HepG2 (cell line): ENCODE measurements around the gene KCNK10. TPM values are rescaled to one million over a fixed set of nuclear protein-coding genes. Genes with fewer than 3 reads are reported as not detected.

Experiments used
- ATAC-seq: fragments of 200-7000 bp; cut with Tn5 transposase; 3 replicates; pipeline ENCODE4 v1.9.1; 2020; ENCODE audit warnings: mild to moderate bottlenecking, moderate library complexity
- BruUV-seq: library from RNA; stranded (reverse); fragments of 400-500 nt; replicated peaks from 2 replicates; lab custom pipeline; 2021; lab: Mats Ljungman, UMichigan
- CTCF ChIA-PET: fragments of 300-600 bp; formaldehyde crosslinking; extraction: SDS; loops from one replicate; lab custom pipeline; 2021; ENCODE audit warnings: low total read pairs, inconsistent platforms, low intra/inter-chr PET ratio; lab: Yijun Ruan, JAX
- POLR2A ChIA-PET: fragments of 350-600 bp; sonication (Branson Sonifier 250); formaldehyde crosslinking; loops from one replicate; lab custom pipeline; 2020; ENCODE audit warnings: antibody characterized with exemption, inconsistent platforms; lab: Yijun Ruan, JAX
- DNase-seq: peaks from one replicate; pipeline ENCODE4 v3.0.0-alpha.2; 2015; ENCODE audit warnings: low spot score
- FAIRE-seq: peaks from 3 replicates; lab custom pipeline; 2011; peaks lifted over from hg19 to GRCh38; lab: Jason Lieb, UNC
- H2AFZ ChIP-seq: one replicate; pipeline ENCODE4 v1.6.1; 2011; ENCODE audit warnings: low read length, inconsistent platforms
- H3K27ac ChIP-seq: fragments of 300-600 bp; 3 replicates; pipeline ENCODE4 v1.8.0; 2011; ENCODE audit warnings: mixed run types, mild to moderate bottlenecking, mixed read lengths, low read length, inconsistent platforms; ENCODE audit not compliant: insufficient read depth; ENCODE audit errors: extremely low read length
- H3K27me3 ChIP-seq, 2 experiments: fragments of 200-600 bp in 1 of 2; 2 replicates in 1 of 2; 3 replicates in 1 of 2; pipeline versions ENCODE4 v1.6.0 to v1.8.0; 2011; ENCODE audit warnings: low read length in 2 of 2, mild to moderate bottlenecking in 2 of 2, moderate library complexity in 2 of 2, inconsistent platforms in 1 of 2; ENCODE audit not compliant: insufficient read depth in 2 of 2, control insufficient read depth in 1 of 2
- H3K36me3 ChIP-seq, 2 experiments: fragments of 200-600 bp in 1 of 2; replicated peaks in 1 of 2; 2 replicates in 1 of 2; 3 replicates in 1 of 2; pipeline versions ENCODE4 v1.5.1 to v1.8.0; 2011; ENCODE audit warnings: low read length in 2 of 2, inconsistent platforms in 1 of 2; ENCODE audit not compliant: insufficient read depth in 2 of 2, control insufficient read depth in 1 of 2
- H3K4me1 ChIP-seq: 2 replicates; pipeline ENCODE4 v1.5.1; 2012; ENCODE audit warnings: low read length, inconsistent platforms; ENCODE audit not compliant: insufficient read depth
- H3K4me2 ChIP-seq: 2 replicates; pipeline ENCODE4 v1.6.0; 2011; ENCODE audit warnings: low read depth, low read length, inconsistent platforms
- H3K4me3 ChIP-seq, 3 experiments: fragments of 200-600 bp in 1 of 3; sonication (generic), shearing (Covaris generic) in 1 of 3; replicated peaks in 1 of 3; 2 replicates each; pipeline ENCODE4 v1.5.1; 2011 to 2016; ENCODE audit warnings: low read length in 3 of 3, inconsistent platforms in 2 of 3, low read depth in 2 of 3, mild to moderate bottlenecking in 2 of 3, control low read depth in 1 of 3, mixed read lengths in 1 of 3; ENCODE audit not compliant: insufficient read depth in 1 of 3
- H3K79me2 ChIP-seq: one replicate; pipeline ENCODE4 v1.6.1; 2011; ENCODE audit warnings: low read length, inconsistent platforms; ENCODE audit not compliant: insufficient read depth
- H3K9ac ChIP-seq: 2 replicates; pipeline ENCODE4 v1.6.0; 2011; ENCODE audit warnings: mild to moderate bottlenecking, low read depth, low read length, inconsistent platforms; ENCODE audit not compliant: insufficient read depth
- H3K9me3 ChIP-seq: 2 replicates; pipeline ENCODE4 v1.5.1; 2012; ENCODE audit warnings: mild to moderate bottlenecking, low read length
- H4K20me1 ChIP-seq: 2 replicates; pipeline ENCODE4 v1.6.0; 2011; ENCODE audit warnings: inconsistent platforms, mild to moderate bottlenecking, low read length, moderate library complexity; ENCODE audit not compliant: insufficient read depth
- IRF1 ChIP-seq: sonication (generic); formaldehyde crosslinking; IDR thresholded peaks from 2 replicates; pipeline ENCODE4 v1.4.0; 2020; ENCODE audit warnings: low read depth, mild to moderate bottlenecking, missing genetic modification reagents
- MIER2 ChIP-seq: IDR thresholded peaks from 2 replicates; pipeline ENCODE4 v1.6.1; 2016; ENCODE audit warnings: missing biosample characterization, missing genetic modification reagents
- NFKBIZ ChIP-seq: IDR thresholded peaks from 2 replicates; pipeline ENCODE4 v1.6.1; 2018; ENCODE audit warnings: missing genetic modification reagents, missing compliant biosample characterization
- RFXANK ChIP-seq: IDR thresholded peaks from 2 replicates; pipeline ENCODE4 v1.6.1; 2016
- XBP1 ChIP-seq: sonication (generic); formaldehyde crosslinking; IDR thresholded peaks from 2 replicates; pipeline ENCODE4 v1.5.0; 2020; ENCODE audit warnings: missing genetic modification reagents
- ZNF180 ChIP-seq: sonication (generic); formaldehyde crosslinking; IDR thresholded peaks from 2 replicates; pipeline ENCODE4 v1.4.0; 2020; ENCODE audit warnings: low read depth, missing genetic modification reagents, borderline replicate concordance
- ZNF350 ChIP-seq: sonication (generic); formaldehyde crosslinking; IDR thresholded peaks from 2 replicates; pipeline ENCODE4 v1.4.0; 2020; ENCODE audit warnings: mild to moderate bottlenecking, low read depth, missing genetic modification reagents, borderline replicate concordance
- ZNF567 ChIP-seq: sonication (generic); formaldehyde crosslinking; IDR thresholded peaks from 2 replicates; pipeline ENCODE4 v1.8.1; 2023; ENCODE audit warnings: mild to moderate bottlenecking, missing genetic modification reagents, borderline replicate concordance
- WGBS: methylation state at CpG from one replicate; pipeline ENCODE4 v1.1.6; 2017; ENCODE audit warnings: low lambda C conversion rate; 5-methylcytosine and 5-hydroxymethylcytosine counted together
- in situ Hi-C: cut with HindIII; loops from 2 replicates; pipeline ENCODE4 v1.10.0; 2017; ENCODE audit warnings: low pct_unique_long_range_greater_than_20kb; ENCODE audit not compliant: extremely low pct_ligation_motif_present
- intact Hi-C: fragments of 100-400 bp; cut with micrococcal nuclease; formaldehyde crosslinking; loops from one replicate; pipeline ENCODE4 v1.10.0; 2022; ENCODE audit not compliant: unreplicated experiment
- polyA plus RNA-seq, 8 experiments: library from polyadenylated mRNA; depleted of rRNA in 3 of 8; stranded (reverse) in 7 of 8; unstranded in 1 of 8; fragments of >200 nt; fragmentation: Illumina TruSeq in 4 of 8; extraction: Trizol in 4 of 8; gene quantifications; 2 replicates each; pipeline versions ENCODE4 v1.2.1 to v1.2.3, GENCODE V29; 2011 to 2016; ENCODE audit warnings: low read depth in 4 of 8, missing spikeins in 1 of 8, mixed read lengths in 1 of 8; ENCODE audit not compliant: insufficient read depth in 1 of 8
- total RNA-seq, 5 experiments: library from RNA; depleted of rRNA; stranded (reverse); fragments of >200 nt; fragmentation: Illumina TruSeq; extraction: Trizol; gene quantifications; 2 replicates each; pipeline ENCODE4 v1.2.3, GENCODE V29; 2016; ENCODE audit warnings: low read depth in 1 of 5
- TF ChIP-seq, protein P1 (sequence below), 2 experiments: sonication (generic) in 1 of 2; formaldehyde crosslinking in 1 of 2; IDR thresholded peaks; 2 replicates each; pipeline versions ENCODE4 v1.5.1 to v1.6.1; 2011 to 2020; ENCODE audit warnings: borderline replicate concordance in 1 of 2, low read depth in 1 of 2, low read length in 1 of 2, mild to moderate bottlenecking in 1 of 2, missing genetic modification reagents in 1 of 2, moderate library complexity in 1 of 2
- TF ChIP-seq, protein P2 (sequence below), 2 experiments: sonication (generic) in 1 of 2; formaldehyde crosslinking in 1 of 2; IDR thresholded peaks; 2 replicates each; pipeline versions ENCODE4 v1.4.0 to v1.6.1; 2016 to 2020; ENCODE audit warnings: borderline replicate concordance in 1 of 2, low read depth in 1 of 2, mild to moderate bottlenecking in 1 of 2, missing genetic modification reagents in 1 of 2
- TF ChIP-seq, protein P3 (sequence below): IDR thresholded peaks from 2 replicates; pipeline ENCODE4 v1.6.1; 2016; ENCODE audit warnings: low read depth, missing genetic modification reagents, missing compliant biosample characterization

KCNK10 gene
- total and polyA plus RNA-seq, 2 of the 13 experiments (the other 11 are each of a cell fraction or from before 2014, with no cell fraction given): not detected

DNA sequence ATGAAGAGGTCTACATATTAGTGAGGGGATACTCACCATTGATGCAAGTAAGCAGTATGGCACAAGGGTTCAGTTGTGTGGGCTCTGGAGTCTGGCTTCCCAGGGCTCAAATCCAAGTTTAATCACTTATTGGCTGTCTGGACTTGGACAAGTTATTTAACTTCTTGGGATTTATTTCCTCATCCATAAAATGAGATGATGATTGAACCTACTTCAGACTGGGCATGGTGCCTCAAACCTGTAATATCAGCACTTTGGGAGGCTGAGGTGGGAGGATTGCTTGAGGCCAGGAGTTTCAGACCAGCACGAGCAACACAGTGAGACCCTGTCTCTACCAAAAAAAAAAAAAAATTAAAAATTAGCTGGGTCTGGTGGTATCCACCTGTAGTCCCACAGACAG is 67.9 kb downstream of the KCNK10 start:
- Histone ChIP-seq H4K20me1 (no peaks in the 10 kb centered on the region), H3K79me2 (no peaks in the 10 kb centered on the region), H3K36me3 (no peaks in the 10 kb centered on the region), H3K4me2 (no peak overlapping the region), H3K4me3 (no peak overlapping the region), H3K27me3 (peaks cover 0 to 23% of the 10 kb centered on the region in 2 experiments; a peak in 3 of 5 replicates), H3K27ac (no peak overlapping the region), H3K4me1 (no peaks in the 10 kb centered on the region), H3K9ac (no peak overlapping the region), H3K9me3 (no peaks in the 10 kb centered on the region), H2AFZ (no peak overlapping the region)
- FAIRE-seq (no peak), ATAC-seq (no peak), DNase-seq (no peak)
- intact Hi-C loops (no loop called here), in situ Hi-C loops (no loop called here)
- POLR2A ChIA-PET: no interaction called here
- 30% methylated on average over 1 of the region's 1 CpG for WGBS
- CTCF ChIA-PET: no interaction called here
- no TSS peak for BruUV-seq
- TF ChIP-seq, protein P1, sequence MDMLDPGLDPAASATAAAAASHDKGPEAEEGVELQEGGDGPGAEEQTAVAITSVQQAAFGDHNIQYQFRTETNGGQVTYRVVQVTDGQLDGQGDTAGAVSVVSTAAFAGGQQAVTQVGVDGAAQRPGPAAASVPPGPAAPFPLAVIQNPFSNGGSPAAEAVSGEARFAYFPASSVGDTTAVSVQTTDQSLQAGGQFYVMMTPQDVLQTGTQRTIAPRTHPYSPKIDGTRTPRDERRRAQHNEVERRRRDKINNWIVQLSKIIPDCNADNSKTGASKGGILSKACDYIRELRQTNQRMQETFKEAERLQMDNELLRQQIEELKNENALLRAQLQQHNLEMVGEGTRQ (IDR thresholded peaks at IDR 0.05; ENCODE audit: low read depth, low read length): no peak
- TF ChIP-seq, protein P1 (CRISPR knock-in tag; IDR thresholded peaks at IDR 0.05; ENCODE audit: borderline replicate concordance): no peak
- no peak for TF ChIP-seq RFXANK
- no peak for TF ChIP-seq MIER2 (CRISPR knock-in tag)
- no peak for TF ChIP-seq ZNF350 (CRISPR knock-in tag)
- no peak for TF ChIP-seq ZNF180 (CRISPR knock-in tag)
- no peak for TF ChIP-seq ZNF567 (CRISPR knock-in tag)
- no peak for TF ChIP-seq XBP1
- TF ChIP-seq NFKBIZ (CRISPR knock-in tag): no peak
- TF ChIP-seq, protein P2, sequence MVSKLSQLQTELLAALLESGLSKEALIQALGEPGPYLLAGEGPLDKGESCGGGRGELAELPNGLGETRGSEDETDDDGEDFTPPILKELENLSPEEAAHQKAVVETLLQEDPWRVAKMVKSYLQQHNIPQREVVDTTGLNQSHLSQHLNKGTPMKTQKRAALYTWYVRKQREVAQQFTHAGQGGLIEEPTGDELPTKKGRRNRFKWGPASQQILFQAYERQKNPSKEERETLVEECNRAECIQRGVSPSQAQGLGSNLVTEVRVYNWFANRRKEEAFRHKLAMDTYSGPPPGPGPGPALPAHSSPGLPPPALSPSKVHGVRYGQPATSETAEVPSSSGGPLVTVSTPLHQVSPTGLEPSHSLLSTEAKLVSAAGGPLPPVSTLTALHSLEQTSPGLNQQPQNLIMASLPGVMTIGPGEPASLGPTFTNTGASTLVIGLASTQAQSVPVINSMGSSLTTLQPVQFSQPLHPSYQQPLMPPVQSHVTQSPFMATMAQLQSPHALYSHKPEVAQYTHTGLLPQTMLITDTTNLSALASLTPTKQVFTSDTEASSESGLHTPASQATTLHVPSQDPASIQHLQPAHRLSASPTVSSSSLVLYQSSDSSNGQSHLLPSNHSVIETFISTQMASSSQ (IDR thresholded peaks at IDR 0.05; ENCODE audit: low read depth): no peak
- TF ChIP-seq, protein P2 (CRISPR knock-in tag; IDR thresholded peaks at IDR 0.05; ENCODE audit: borderline replicate concordance): no peak
- no peak for TF ChIP-seq IRF1
- TF ChIP-seq, protein P3, sequence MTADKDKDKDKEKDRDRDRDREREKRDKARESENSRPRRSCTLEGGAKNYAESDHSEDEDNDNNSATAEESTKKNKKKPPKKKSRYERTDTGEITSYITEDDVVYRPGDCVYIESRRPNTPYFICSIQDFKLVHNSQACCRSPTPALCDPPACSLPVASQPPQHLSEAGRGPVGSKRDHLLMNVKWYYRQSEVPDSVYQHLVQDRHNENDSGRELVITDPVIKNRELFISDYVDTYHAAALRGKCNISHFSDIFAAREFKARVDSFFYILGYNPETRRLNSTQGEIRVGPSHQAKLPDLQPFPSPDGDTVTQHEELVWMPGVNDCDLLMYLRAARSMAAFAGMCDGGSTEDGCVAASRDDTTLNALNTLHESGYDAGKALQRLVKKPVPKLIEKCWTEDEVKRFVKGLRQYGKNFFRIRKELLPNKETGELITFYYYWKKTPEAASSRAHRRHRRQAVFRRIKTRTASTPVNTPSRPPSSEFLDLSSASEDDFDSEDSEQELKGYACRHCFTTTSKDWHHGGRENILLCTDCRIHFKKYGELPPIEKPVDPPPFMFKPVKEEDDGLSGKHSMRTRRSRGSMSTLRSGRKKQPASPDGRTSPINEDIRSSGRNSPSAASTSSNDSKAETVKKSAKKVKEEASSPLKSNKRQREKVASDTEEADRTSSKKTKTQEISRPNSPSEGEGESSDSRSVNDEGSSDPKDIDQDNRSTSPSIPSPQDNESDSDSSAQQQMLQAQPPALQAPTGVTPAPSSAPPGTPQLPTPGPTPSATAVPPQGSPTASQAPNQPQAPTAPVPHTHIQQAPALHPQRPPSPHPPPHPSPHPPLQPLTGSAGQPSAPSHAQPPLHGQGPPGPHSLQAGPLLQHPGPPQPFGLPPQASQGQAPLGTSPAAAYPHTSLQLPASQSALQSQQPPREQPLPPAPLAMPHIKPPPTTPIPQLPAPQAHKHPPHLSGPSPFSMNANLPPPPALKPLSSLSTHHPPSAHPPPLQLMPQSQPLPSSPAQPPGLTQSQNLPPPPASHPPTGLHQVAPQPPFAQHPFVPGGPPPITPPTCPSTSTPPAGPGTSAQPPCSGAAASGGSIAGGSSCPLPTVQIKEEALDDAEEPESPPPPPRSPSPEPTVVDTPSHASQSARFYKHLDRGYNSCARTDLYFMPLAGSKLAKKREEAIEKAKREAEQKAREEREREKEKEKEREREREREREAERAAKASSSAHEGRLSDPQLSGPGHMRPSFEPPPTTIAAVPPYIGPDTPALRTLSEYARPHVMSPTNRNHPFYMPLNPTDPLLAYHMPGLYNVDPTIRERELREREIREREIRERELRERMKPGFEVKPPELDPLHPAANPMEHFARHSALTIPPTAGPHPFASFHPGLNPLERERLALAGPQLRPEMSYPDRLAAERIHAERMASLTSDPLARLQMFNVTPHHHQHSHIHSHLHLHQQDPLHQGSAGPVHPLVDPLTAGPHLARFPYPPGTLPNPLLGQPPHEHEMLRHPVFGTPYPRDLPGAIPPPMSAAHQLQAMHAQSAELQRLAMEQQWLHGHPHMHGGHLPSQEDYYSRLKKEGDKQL (CRISPR knock-in tag): no peak
